Adipose tissue (tissue), 3 donors: ENCODE measurements around the gene C12orf50. TPM values are rescaled to one million over a fixed set of nuclear protein-coding genes. Genes with fewer than 3 reads are reported as not detected.
"Not testable (repeated sequence)": the region's sequence is repeated elsewhere in the genome, so short reads cannot be mapped to it uniquely, and the experiment has no call there.

Experiments
- H3K27ac ChIP-seq: one replicate; pipeline ENCODE4 v1.5.1; 2013; ENCODE audit warnings: low read depth, low read length
- WGBS, 3 donors: extraction: QIAGEN DNeasy Blood & Tissue Kit; methylation state at CpG; one replicate each; pipeline ENCODE4 v1.1.7; 2013; 5-methylcytosine and 5-hydroxymethylcytosine counted together
- polyA plus RNA-seq, 3 donors: library from polyadenylated mRNA; stranded (reverse); fragments of 200-250 nt; gene quantifications; one replicate each; pipeline ENCODE4 v1.2.3, GENCODE V29; 2013
- donor health status: healthy with polysubstance abuse.
- donor health status: Bipolar disorder and iron deficiency.
- donor health status: healthy.

C12orf50 gene
- polyA plus RNA-seq, result not detected

DNA sequence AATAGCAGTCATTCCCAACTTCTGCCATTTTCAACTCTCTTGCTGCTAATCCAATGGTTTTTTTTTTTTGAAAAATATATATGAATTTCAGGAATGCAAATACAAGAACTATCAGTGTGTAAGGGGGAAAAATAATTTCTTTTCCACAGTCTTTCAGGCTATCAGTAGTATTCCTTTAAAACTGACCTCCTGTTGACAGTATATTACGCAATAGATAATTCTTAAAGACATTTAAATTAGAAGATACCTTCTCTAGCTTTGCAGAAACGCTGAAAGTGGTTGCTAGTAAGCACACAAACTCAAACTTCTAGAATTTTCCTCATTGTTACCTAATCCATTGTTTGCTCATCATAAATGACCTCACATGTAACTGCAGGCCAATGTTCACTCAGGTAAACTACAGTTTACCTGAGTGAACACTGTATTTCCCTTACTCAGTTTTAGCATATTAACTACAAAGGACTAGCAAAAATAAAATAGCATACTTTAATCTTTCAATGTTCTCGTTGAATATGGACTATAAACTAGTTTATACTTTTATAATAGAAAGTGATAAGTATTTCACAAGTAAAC, at the start of gene C12orf50:
C12orf50 (minus strand) TSS at position 309 of the 573 bp plus-strand sequence. CDS start 2,439 bp downstream, outside the sequence.
- no peak within 1 kb of the TSS for H3K27ac ChIP-seq
- 43 to 56% (median 54%) methylated on average over 3 of the region's 3 CpGs for WGBS, 3 donors

DNA sequence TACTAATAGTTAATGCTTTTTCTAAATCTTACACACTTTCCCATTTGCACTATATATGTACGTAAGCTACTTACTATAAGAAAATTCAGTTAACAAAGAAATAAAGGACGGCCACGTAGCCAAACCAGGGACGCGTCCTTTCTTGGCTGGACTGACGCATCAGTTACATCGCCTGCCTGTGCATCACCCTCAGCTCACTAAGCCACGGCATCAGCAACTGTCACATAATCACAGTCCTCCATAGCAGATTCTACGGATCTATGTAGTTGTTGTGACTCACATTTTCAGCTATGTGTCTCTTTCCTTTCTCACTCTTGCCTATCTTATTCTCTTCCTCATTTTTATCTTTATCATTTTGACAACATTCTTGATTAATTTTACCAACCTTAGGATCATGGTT, 38.1 kb upstream of the C12orf50 start:
- 97 to 99% (median 98%) methylated on average over 9 of the region's 9 CpGs for WGBS, 3 donors
- H3K27ac ChIP-seq, result no peak overlapping the region

- WGBS, 3 donors, result 87 to 92% (median 91%) methylated on average over 2 of the region's 2 CpGs
These were observed 34.2 kb upstream of the C12orf50 start for GRCh38 chr12:88063375-88063774.

DNA sequence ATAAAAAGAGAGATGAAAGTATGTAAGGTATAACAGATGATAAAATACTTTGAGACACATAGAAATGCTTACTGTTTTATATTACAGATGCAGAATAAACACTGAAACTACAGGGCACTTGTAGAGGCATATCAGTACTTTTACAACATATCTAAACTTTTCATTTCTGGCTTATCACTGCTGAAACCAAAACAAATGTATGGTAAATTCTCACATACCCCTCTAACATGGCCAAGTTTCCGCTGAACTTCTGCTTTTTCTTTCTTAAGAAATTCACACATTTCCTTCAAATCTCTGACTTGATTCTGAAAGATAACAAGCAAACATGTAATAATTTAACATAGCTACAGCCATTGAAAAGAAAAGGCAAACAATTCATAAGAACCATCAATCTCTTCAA, 33.3 kb upstream of the C12orf50 start:
- 54 to 91% (median 59%) methylated on average over 1 of the region's 1 CpG for WGBS, 3 donors
- H3K27ac ChIP-seq, result no peak overlapping the region

More at GRCh38 chr12:88063375-88063774, 34.2 kb upstream of the C12orf50 start:
- H3K27ac ChIP-seq, result no peak overlapping the region

DNA sequence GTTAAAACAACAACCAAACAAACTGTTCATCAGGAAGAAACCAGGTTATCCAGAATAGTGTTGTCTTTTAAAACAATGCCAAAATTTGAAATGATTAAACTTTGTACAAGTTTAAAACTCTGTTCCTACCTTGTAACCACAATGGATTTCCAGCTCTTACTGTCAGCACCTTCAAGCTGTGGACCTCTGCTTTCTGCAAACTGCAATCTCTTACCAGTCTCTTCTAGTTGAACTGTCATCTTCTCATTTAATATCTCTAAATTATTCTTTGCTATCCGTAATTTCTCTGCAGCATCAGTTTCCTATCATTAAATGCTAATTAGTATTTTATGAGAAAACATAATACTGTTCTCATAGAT, 29.5 kb upstream of the C12orf50 start:
- 91 to 96% (median 95%) methylated on average over 1 of the region's 1 CpG for WGBS, 3 donors
- H3K27ac ChIP-seq, result no peak overlapping the region

DNA sequence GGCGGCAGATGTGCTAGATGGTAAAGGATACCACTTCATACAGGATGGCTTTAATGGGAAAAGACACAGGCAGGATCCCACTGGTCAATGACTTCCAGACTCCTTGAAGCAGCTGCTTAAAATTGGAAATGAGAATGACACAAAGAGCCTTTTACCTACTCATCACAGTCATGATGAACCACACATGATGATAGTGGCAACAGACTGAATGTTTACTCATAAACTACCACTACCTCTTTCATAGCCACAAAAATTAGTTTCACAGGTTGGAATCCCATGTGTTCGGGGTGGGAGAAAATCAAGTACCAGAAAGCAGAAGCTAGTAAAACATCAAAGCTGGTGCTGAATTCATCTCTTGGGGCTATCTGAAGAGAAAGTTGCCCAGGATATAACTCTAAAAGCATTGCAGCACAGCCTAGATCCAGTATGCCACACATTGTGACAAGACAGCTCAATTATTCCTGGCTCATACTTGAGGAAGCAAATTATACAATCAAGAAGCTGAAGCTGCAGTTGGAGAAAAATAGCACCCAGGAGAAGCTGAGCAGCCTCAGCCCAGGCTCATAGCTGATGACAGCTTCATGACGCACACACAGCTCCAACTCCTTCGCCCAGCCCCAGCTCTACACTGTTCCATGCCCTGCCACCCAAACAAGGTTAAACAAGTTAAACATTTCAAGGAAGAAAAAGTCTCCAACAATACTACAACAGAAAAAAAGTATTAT, 29.0 kb upstream of the C12orf50 start:
- 95 to 98% (median 97%) methylated on average over 4 of the region's 4 CpGs for WGBS, 3 donors

GRCh38 chr12:88056571-88056970, 27.4 kb upstream of the C12orf50 start:
- no peak overlapping the region for H3K27ac ChIP-seq
- WGBS, 3 donors, result 81 to 87% (median 84%) methylated on average over 2 of the region's 2 CpGs

More for the DNA sequence above, 29.0 kb upstream of the C12orf50 start:
- H3K27ac ChIP-seq, result no peak overlapping the region

- H3K27ac ChIP-seq, result no peak overlapping the region
- 90 to 95% (median 92%) methylated on average over 1 of the region's 1 CpG for WGBS, 3 donors
These were observed 23.5 kb upstream of the C12orf50 start for GRCh38 chr12:88052686-88053085.

GRCh38 chr12:88044035-88044434, 14.8 kb upstream of the C12orf50 start:
- WGBS, 3 donors, result 94 to 99% (median 97%) methylated on average over 5 of the region's 5 CpGs
- H3K27ac ChIP-seq, result no peak overlapping the region

- WGBS, 3 donors, result 53 to 93% (median 89%) methylated on average over 1 of the region's 1 CpG
- no peak overlapping the region for H3K27ac ChIP-seq
These were observed 8.6 kb upstream of the C12orf50 start for GRCh38 chr12:88037770-88038169.

- WGBS, 3 donors, result 22 to 32% (median 30%) methylated on average over 5 of the region's 5 CpGs
- no peak overlapping the region for H3K27ac ChIP-seq
These were observed 7.3 kb upstream of the C12orf50 start for GRCh38 chr12:88036353-88036965.

- 2 to 6% (median 3%) methylated on average over 5 of the region's 5 CpGs for WGBS, 3 donors
- H3K27ac ChIP-seq, result no peak overlapping the region
These were observed 6.7 kb upstream of the C12orf50 start for GRCh38 chr12:88035907-88036289.

GRCh38 chr12:88035271-88035906, 6.2 kb upstream of the C12orf50 start:
- 0% methylated on average over 54 of the region's 54 CpGs for WGBS, 3 donors
- no peak overlapping the region for H3K27ac ChIP-seq

DNA sequence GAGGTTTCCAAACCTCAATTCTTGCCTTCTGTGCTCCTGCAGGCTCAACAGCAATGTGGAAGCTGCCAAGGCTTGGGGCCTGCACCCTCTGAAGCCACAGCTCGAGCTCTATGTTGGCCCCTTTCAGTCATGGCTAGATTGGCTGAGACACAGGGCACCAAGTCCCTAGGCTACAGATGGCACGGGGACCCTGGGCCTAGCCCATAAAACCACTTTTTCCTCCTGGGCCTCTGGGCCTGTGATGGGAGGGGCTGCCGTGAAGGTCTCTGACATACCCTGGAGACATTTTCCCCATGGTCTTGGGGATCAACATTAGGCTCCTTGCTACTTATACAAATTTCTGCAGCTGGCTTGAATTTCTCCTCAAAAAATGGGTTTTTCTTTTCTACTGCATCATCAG, 2.0 kb upstream of the C12orf50 start:
- not testable (repeated sequence) for H3K27ac ChIP-seq
- 84 to 90% (median 90%) methylated on average over 3 of the region's 3 CpGs for WGBS, 3 donors

- WGBS, 3 donors, result 84 to 100% (median 87%) methylated on average over 1 of the region's 1 CpG
- no peak overlapping the region for H3K27ac ChIP-seq
These were observed 3.0 kb downstream of the C12orf50 start for GRCh38 chr12:88026196-88026595.

DNA sequence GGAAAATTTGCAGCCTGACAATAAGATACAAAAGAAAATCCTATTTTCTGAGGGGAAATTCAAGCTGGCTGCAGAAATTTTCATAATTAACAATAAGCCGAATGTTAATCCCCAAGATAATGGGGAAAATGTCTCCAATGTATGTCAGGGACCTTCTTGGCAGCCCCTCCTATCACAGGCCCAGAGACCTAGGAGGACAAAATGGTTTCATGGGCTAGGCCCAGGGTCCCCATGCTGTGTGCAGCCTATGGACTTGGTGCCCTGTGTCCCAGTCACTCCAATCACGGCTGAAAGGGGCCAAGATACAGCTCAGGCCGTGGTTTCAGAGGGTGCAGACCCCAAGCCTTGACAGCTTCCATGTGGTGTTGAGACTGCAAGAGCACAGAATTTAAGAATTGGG, 11.2 kb downstream of the C12orf50 start:
- WGBS, 3 donors, result 72 to 84% (median 73%) methylated on average over 3 of the region's 3 CpGs
- H3K27ac ChIP-seq, result no peak overlapping the region

- no peak overlapping the region for H3K27ac ChIP-seq
- 18 to 53% (median 26%) methylated on average over 1 of the region's 1 CpG for WGBS, 3 donors
These were observed 13.4 kb downstream of the C12orf50 start for GRCh38 chr12:88015825-88016224.

- WGBS, 3 donors, result 54 to 74% (median 59%) methylated on average over 5 of the region's 5 CpGs
- H3K27ac ChIP-seq, result no peak overlapping the region
These were observed 17.4 kb downstream of the C12orf50 start for GRCh38 chr12:88011755-88012154.

- no peak overlapping the region for H3K27ac ChIP-seq
- WGBS, 3 donors, result 82 to 86% (median 83%) methylated on average over 4 of the region's 4 CpGs
These were observed 22.9 kb downstream of the C12orf50 start for GRCh38 chr12:88006351-88006750.
